Neural cell (in vitro differentiated cells): ENCODE results near the gene DIAPH1. TPM values are rescaled to one million over a fixed set of nuclear protein-coding genes. Genes with fewer than 3 reads are reported as not detected.

ENCODE experiments used
- H2AFZ ChIP-seq: fragments of 200-600, 300-800 bp; sonication (generic), shearing (Covaris generic); 2 replicates; pipeline ENCODE4 v1.6.0; 2014; ENCODE audit warnings: low read depth, mild to moderate bottlenecking, antibody characterized with exemption, low read length, moderate library complexity
- H3F3A ChIP-seq: fragments of 200-600 bp; shearing (Covaris generic); 2 replicates; pipeline ENCODE4 v1.6.1; 2016; ENCODE audit warnings: mild to moderate bottlenecking, moderate library complexity, mixed read lengths, antibody characterized with exemption, low read length; ENCODE audit not compliant: insufficient read depth, poor library complexity, severe bottlenecking
- H3K27ac ChIP-seq: fragments of 200-600, 300-800 bp; sonication (generic), shearing (Covaris generic); 2 replicates; pipeline ENCODE4 v1.5.1; 2014; ENCODE audit warnings: mild to moderate bottlenecking, low read length, moderate library complexity
- H3K27me3 ChIP-seq: fragments of 300-800, 200-600 bp; sonication (generic), shearing (Covaris generic); 2 replicates; pipeline ENCODE4 v1.6.0; 2014; ENCODE audit warnings: mild to moderate bottlenecking, low read depth, low read length, moderate library complexity; ENCODE audit not compliant: insufficient read depth
- H3K36me3 ChIP-seq: fragments of 300-800, 200-600 bp; sonication (generic), shearing (Covaris generic); 2 replicates; pipeline ENCODE4 v1.5.1; 2014; ENCODE audit warnings: mild to moderate bottlenecking, antibody characterized with exemption, low read length, moderate library complexity; ENCODE audit not compliant: insufficient read depth
- H3K4me2 ChIP-seq: fragments of 300-800, 200-600 bp; sonication (generic), shearing (Covaris generic); 2 replicates; pipeline ENCODE4 v1.6.0; 2014; ENCODE audit warnings: mild to moderate bottlenecking, low read length
- H3K4me3 ChIP-seq: fragments of 300-800, 200-600 bp; sonication (generic), shearing (Covaris generic); 2 replicates; pipeline ENCODE4 v1.5.1; 2014; ENCODE audit warnings: mild to moderate bottlenecking, low read length, moderate library complexity
- H3K79me2 ChIP-seq: fragments of 200-600 bp; shearing (Covaris generic); replicated peaks from 2 replicates; pipeline ENCODE4 v1.6.0; 2014; ENCODE audit warnings: mild to moderate bottlenecking, low read length, moderate library complexity; ENCODE audit not compliant: insufficient read depth
- H3K9ac ChIP-seq: fragments of 300-800, 200-600 bp; sonication (generic), shearing (Covaris generic); 2 replicates; pipeline ENCODE4 v1.6.1; 2016; ENCODE audit warnings: mild to moderate bottlenecking, low read length, mixed read lengths
- H3K9me2 ChIP-seq: fragments of 200-600 bp; shearing (Covaris generic); 2 replicates; pipeline ENCODE4 v1.6.1; 2016; ENCODE audit warnings: mild to moderate bottlenecking, low read length, mixed read lengths; ENCODE audit not compliant: insufficient read depth
- H3K9me3 ChIP-seq: fragments of 200-600, 300-800 bp; sonication (generic), shearing (Covaris generic); 2 replicates; pipeline ENCODE4 v1.6.1; 2016; ENCODE audit warnings: mild to moderate bottlenecking, mixed run types, low read length, moderate library complexity, mixed read lengths
- H4K20me1 ChIP-seq: fragments of 200-600 bp; shearing (Covaris generic); 2 replicates; pipeline ENCODE4 v1.6.1; 2016; ENCODE audit warnings: mild to moderate bottlenecking, mixed run types; ENCODE audit not compliant: insufficient read depth
- CTCF ChIP-seq: fragments of 450-650 bp; IDR thresholded peaks from 2 replicates; pipeline ENCODE4 v1.5.1; 2014; ENCODE audit warnings: antibody characterized with exemption, mild to moderate bottlenecking, moderate library complexity; ENCODE audit not compliant: poor library complexity, severe bottlenecking
- EP300 ChIP-seq: fragments of 450-650 bp; conservative IDR thresholded peaks from 2 replicates; pipeline ENCODE4 v1.6.1; 2014; ENCODE audit warnings: antibody characterized with exemption, mild to moderate bottlenecking, moderate library complexity; ENCODE audit not compliant: poor library complexity, severe bottlenecking
- EZH2 ChIP-seq: fragments of 200-600, 300-800 bp; shearing (Covaris generic), sonication (generic); IDR thresholded peaks from 2 replicates; pipeline ENCODE4 v1.6.1; 2014; ENCODE audit warnings: antibody characterized with exemption, low read length, borderline replicate concordance, mild to moderate bottlenecking; ENCODE audit not compliant: insufficient read depth, poor library complexity, severe bottlenecking
- MXI1 ChIP-seq: fragments of 450-650 bp; conservative IDR thresholded peaks from 2 replicates; pipeline ENCODE4 v1.6.1; 2014; ENCODE audit warnings: antibody characterized with exemption, mild to moderate bottlenecking; ENCODE audit not compliant: poor library complexity, severe bottlenecking
- POLR2AphosphoS5 ChIP-seq: IDR thresholded peaks from 2 replicates; pipeline ENCODE4 v1.6.1; 2012
- RAD21 ChIP-seq: fragments of 450-650 bp; conservative IDR thresholded peaks from 2 replicates; pipeline ENCODE4 v1.6.1; 2014; ENCODE audit warnings: antibody characterized with exemption, mild to moderate bottlenecking, moderate library complexity
- REST ChIP-seq: IDR thresholded peaks from 2 replicates; pipeline ENCODE4 v1.6.1; 2012; ENCODE audit warnings: borderline replicate concordance
- SMC3 ChIP-seq: fragments of 450-650 bp; conservative IDR thresholded peaks from 2 replicates; pipeline ENCODE4 v1.6.1; 2014; ENCODE audit warnings: antibody characterized with exemption, mild to moderate bottlenecking, moderate library complexity; ENCODE audit not compliant: poor library complexity
- TAF1 ChIP-seq: IDR thresholded peaks from 2 replicates; pipeline ENCODE4 v1.6.1; 2012; ENCODE audit warnings: low read depth
- polyA plus RNA-seq: library from polyadenylated mRNA; depleted of rRNA; stranded (reverse); fragments of >200 nt; gene quantifications from 2 replicates; pipeline ENCODE4 v1.2.3, GENCODE V29; 2014

Gene DIAPH1
- polyA plus RNA-seq, 1 donor from 2014 or later, result 21.9 TPM

DNA sequence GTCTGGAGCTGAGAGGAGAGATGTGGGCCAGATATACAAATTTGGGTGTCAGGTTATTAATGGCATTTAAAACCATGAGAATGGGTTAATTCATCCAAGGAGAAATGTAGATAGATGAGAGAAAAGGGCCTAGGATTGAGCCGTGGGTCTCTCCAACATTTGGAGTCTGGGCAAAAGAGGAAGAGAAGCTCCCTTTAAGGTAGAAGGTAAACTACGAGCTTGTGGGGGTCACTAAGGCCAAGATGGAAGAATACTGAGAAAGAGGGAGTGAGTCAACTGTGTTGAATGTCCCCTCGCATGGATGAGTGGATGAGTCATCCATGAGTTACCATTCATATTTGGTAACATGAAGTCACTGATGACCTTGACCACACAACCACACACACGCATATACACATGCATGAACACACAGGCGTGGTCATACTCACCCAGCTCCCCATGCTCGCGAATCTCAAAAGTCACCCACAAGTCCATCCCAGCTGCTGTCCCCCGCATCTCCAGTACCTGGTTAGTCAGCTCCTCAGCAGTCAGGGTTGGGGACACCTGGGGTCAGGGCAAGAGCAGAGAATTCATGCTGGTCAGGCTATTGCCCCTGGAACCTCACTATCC lies 39.2 kb upstream of the DIAPH1 start:
- no peaks in the 10 kb centered on the region for H3F3A ChIP-seq
- no peak overlapping the region for H3K4me2 ChIP-seq
- H3K9me3 ChIP-seq, result no peaks in the 10 kb centered on the region
- H3K4me3 ChIP-seq, result no peak overlapping the region
- no peaks in the 10 kb centered on the region for H4K20me1 ChIP-seq
- H3K36me3 ChIP-seq, result no peaks in the 10 kb centered on the region
- no peaks in the 10 kb centered on the region for H3K79me2 ChIP-seq
- H2AFZ ChIP-seq, result no peak overlapping the region
- TF ChIP-seq MXI1, result no peak
- no peak for TF ChIP-seq RAD21
- TF ChIP-seq EZH2, result no peak
- TF ChIP-seq EP300, result no peak
- TF ChIP-seq SMC3, result no peak
- TF ChIP-seq TAF1, result no peak
- TF ChIP-seq POLR2AphosphoS5, result no peak
- TF ChIP-seq REST, result no peak
- TF ChIP-seq CTCF, result no peak
- no peaks in the 10 kb centered on the region for H3K27me3 ChIP-seq
- H3K27ac ChIP-seq, result no peak overlapping the region
- H3K9me2 ChIP-seq, result no peaks in the 10 kb centered on the region
- no peak overlapping the region for H3K9ac ChIP-seq

DNA sequence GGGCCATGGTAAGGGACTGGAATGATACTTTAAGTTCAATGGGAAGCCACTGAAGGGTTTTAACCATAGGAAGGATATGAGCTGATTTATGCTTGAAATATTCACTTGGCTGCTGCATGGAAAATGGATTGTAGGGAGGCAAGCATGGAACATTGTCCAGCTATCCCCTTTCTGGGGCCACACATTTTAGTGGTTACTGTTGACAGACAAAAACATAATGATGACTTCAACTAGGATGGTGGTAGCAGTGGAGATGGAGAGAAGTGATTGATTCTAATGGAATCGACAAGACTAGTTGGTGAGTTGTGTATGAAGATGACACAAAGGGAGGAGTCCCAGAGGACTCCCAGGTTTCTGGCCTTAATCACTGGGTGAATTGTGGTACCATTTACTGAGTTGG lies 38.6 kb upstream of the DIAPH1 start:
- Histone ChIP-seq H3K9me3 (no peaks in the 10 kb centered on the region), H3K79me2 (no peaks in the 10 kb centered on the region), H3F3A (no peaks in the 10 kb centered on the region), H2AFZ (no peak overlapping the region), H3K9ac (no peak overlapping the region), H3K36me3 (no peaks in the 10 kb centered on the region), H3K27me3 (no peaks in the 10 kb centered on the region), H3K4me3 (no peak overlapping the region), H3K9me2 (no peaks in the 10 kb centered on the region), H4K20me1 (no peaks in the 10 kb centered on the region), H3K4me2 (no peak overlapping the region), H3K27ac (no peak overlapping the region)
- TF ChIP-seq CTCF (no peak), RAD21 (no peak), EP300 (no peak), POLR2AphosphoS5 (no peak), MXI1 (no peak), TAF1 (no peak), SMC3 (no peak), REST (no peak), EZH2 (no peak)
